ENCODE results near the gene IZUMO2. TPM values are rescaled to one million over a fixed set of nuclear protein-coding genes. Genes with fewer than 3 reads are reported as not detected.

The IZUMO2 gene
- total and polyA plus RNA-seq, 4 donors = 0.18 to 0.46 TPM; not detected in 2

DNA sequence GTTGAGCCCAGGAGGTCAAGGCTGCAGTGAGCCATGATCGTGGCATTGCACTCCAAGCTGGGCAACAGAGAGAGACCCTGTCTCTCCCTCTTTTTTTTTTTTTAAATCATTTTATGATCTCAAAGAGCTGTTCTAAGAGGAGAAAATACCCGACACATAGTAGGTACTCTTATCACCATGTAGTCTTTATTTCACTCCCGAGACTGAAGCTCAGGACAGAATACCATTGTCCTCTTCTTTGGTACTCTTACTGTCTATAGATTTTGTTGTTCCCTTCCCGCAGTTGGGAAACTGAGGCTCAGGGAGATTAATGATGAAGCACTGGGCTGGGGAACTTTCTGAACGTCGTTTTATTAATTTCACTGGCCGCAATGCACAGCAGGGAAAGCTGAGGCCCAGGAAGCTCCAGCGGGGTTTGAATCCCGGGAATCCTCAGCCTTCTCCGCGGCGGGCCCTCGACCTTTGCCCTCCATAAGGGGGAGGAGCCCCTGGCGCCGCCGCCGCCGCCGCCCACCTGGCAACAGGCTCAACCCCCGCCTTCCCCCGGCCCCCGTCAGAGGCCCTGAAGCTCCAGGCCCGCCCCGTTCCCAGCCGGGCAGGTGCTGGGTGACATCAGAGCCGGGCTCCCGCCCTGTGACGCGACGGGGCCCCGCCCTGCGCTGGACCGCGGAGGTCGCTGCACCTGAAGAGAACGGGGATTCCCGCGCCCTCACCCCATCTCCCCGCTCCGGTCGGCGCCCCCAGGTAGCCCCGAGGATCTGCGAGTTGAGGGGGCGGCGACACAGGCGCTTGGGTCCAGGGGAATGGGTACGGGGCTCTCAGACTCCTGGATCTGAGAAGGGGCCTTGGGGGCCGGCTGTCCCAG is 42.0 kb upstream of the IZUMO2 start:
- TF ChIP-seq CTCF (IDR thresholded peaks at IDR 0.05; ENCODE audit: control extremely low read depth, extremely low read depth) = no peak
- peaks cover 0 to 3% (median 0%) of the 10 kb centered on the region in 3 donors for H3K27me3 ChIP-seq (ENCODE audit: control insufficient read depth in 3 of 3, insufficient read depth in 3 of 3, low read length in 2 of 3)
- ATAC-seq (ENCODE audit: insufficient read depth, low FRiP score) (peak; percentile 76), DNase-seq (peak; percentile 60 to 81 (median 69))
- no peaks in the 10 kb centered on the region for H3K9me3 ChIP-seq (ENCODE audit: control insufficient read depth in 4 of 4, insufficient read depth in 3 of 4, low read length in 3 of 4)
- H3K4me1 ChIP-seq (ENCODE audit: control insufficient read depth in 5 of 5, insufficient read depth in 5 of 5, low read length in 5 of 5) = peaks cover 0 to 15% (median 4%) of the 10 kb centered on the region in 5 donors
- H3K36me3 ChIP-seq (ENCODE audit: control insufficient read depth in 4 of 4, insufficient read depth in 4 of 4, low read length in 4 of 4) = no peaks in the 10 kb centered on the region
- WGBS, 2 donors = 8 to 12% methylated on average over 42 to 49 of the region's 49 CpGs
- H3K4me3 ChIP-seq = peak overlapping the region; percentile 52
- H3K9ac ChIP-seq (ENCODE audit: insufficient read depth in 1 of 2, low read length in 2 of 2) = peak overlapping the region; percentile 55 to 83
- H3K27ac ChIP-seq (ENCODE audit: low read depth in 1 of 2, low read length in 1 of 2) = peak overlapping the region; percentile 48 to 95

DNA sequence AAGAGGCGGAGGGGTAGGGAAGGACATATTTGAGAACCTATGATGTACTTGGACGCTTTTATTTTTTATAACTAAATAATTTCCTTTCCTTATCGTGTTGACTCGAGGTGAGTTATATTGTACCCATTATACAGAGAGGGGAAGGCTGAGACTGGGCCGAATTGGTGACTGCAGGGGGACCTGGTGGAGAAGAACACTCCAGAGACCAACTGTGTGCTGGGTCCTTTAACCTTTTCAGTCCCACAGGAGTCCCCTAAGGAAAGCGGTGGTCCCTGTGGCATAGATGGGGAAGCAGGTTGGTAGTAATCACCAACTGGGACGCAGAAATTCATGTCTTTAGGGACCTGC is 41.0 kb upstream of the IZUMO2 start:
- peak overlapping the region; percentile 49 for H3K4me3 ChIP-seq
- H3K36me3 ChIP-seq (ENCODE audit: control insufficient read depth in 4 of 4, insufficient read depth in 4 of 4, low read length in 4 of 4) = no peaks in the 10 kb centered on the region
- peak overlapping the region; percentile 79 to 94 for H3K27ac ChIP-seq (ENCODE audit: low read depth in 1 of 2, low read length in 1 of 2)
- peaks cover 0 to 3% (median 0%) of the 10 kb centered on the region in 3 donors for H3K27me3 ChIP-seq (ENCODE audit: control insufficient read depth in 3 of 3, insufficient read depth in 3 of 3, low read length in 2 of 3)
- H3K4me1 ChIP-seq (ENCODE audit: control insufficient read depth in 5 of 5, insufficient read depth in 5 of 5, low read length in 5 of 5) = peaks cover 0 to 22% (median 4%) of the 10 kb centered on the region in 5 donors
- peak overlapping the region in 1 of 2 donors; percentile 42 for H3K9ac ChIP-seq (ENCODE audit: insufficient read depth in 1 of 2, low read length in 2 of 2)
- WGBS, 2 donors = 53 to 65% methylated on average over 7 of the region's 7 CpGs
- no peaks in the 10 kb centered on the region for H3K9me3 ChIP-seq (ENCODE audit: control insufficient read depth in 4 of 4, insufficient read depth in 3 of 4, low read length in 3 of 4)
- DNase-seq (no peak), ATAC-seq (ENCODE audit: insufficient read depth, low FRiP score) (no peak)
- no peak for TF ChIP-seq CTCF (IDR thresholded peaks at IDR 0.05; ENCODE audit: control extremely low read depth, extremely low read depth)

- 5% methylated on average over 58 to 78 of the region's 78 CpGs for WGBS, 2 donors
- peak; percentile 87 for ATAC-seq (ENCODE audit: insufficient read depth, low FRiP score)
- Histone ChIP-seq H3K36me3 (ENCODE audit: control insufficient read depth in 4 of 4, insufficient read depth in 4 of 4, low read length in 4 of 4) (no peaks in the 10 kb centered on the region), H3K9ac (ENCODE audit: insufficient read depth in 1 of 2, low read length in 2 of 2) (peak within 1 kb of the TSS; percentile 39 to 42), H3K27me3 (ENCODE audit: control insufficient read depth in 3 of 3, insufficient read depth in 3 of 3, low read length in 2 of 3) (peaks cover 0 to 3% (median 0%) of the 10 kb centered on the region in 3 donors), H3K27ac (ENCODE audit: low read depth in 1 of 2, low read length in 1 of 2) (peak within 1 kb of the TSS; percentile 79 to 94), H3K9me3 (ENCODE audit: control insufficient read depth in 4 of 4, insufficient read depth in 3 of 4, low read length in 3 of 4) (no peaks in the 10 kb centered on the region), H3K4me3 (peak within 1 kb of the TSS; percentile 49), H3K4me1 (ENCODE audit: control insufficient read depth in 5 of 5, insufficient read depth in 5 of 5, low read length in 5 of 5) (peaks cover 0 to 28% (median 4%) of the 10 kb centered on the region in 5 donors)
- TF ChIP-seq CTCF (IDR thresholded peaks at IDR 0.05; ENCODE audit: control extremely low read depth, extremely low read depth) = no peak
- peak; percentile 95 to 96 (median 96) for DNase-seq
Observed at GRCh38 chr19:50203281-50204080, 40.4 kb upstream of the IZUMO2 start, which contains the start of gene MYH14. MYH14 (plus strand) TSS chr19:50203622; CDS start chr19:50210366, 6,744 bp downstream.
